Stimulated activated CD8-positive, alpha-beta memory T cell treated with anti-CD3 and anti-CD28 coated beads, Interleukin-2, amount 100 ng/mL, for 1 hour (primary cell): ENCODE data around the gene PARD3.

Source experiments
- DNase-seq, 2 donors: peaks; one replicate each; pipeline ENCODE4 v3.0.0-alpha.2; 2020; ENCODE audit warnings: low read depth in 2 of 2

The PARD3 gene

GRCh38 chr10:34499612-34500279, 315.4 kb downstream of the PARD3 start:
- no peak for DNase-seq

- no peak for DNase-seq
These were observed 316.3 kb downstream of the PARD3 start for GRCh38 chr10:34498821-34499220.

- no peak for DNase-seq
These were observed 319.2 kb downstream of the PARD3 start for GRCh38 chr10:34495938-34496337.

- DNase-seq: no peak
These were observed 321.1 kb downstream of the PARD3 start for GRCh38 chr10:34494012-34494411.

- no peak for DNase-seq
These were observed 323.0 kb downstream of the PARD3 start for GRCh38 chr10:34492081-34492480.

GRCh38 chr10:34491678-34492077, 323.4 kb downstream of the PARD3 start:
- DNase-seq: no peak

GRCh38 chr10:34489973-34490745, 324.9 kb downstream of the PARD3 start:
- DNase-seq: no peak

- DNase-seq: no peak
These were observed 325.7 kb downstream of the PARD3 start for GRCh38 chr10:34489411-34489810.

GRCh38 chr10:34488476-34489130, 326.5 kb downstream of the PARD3 start:
- no peak for DNase-seq

GRCh38 chr10:34486008-34486407, 329.1 kb downstream of the PARD3 start:
- DNase-seq: no peak

- DNase-seq: no peak
These were observed 330.9 kb downstream of the PARD3 start for GRCh38 chr10:34484164-34484563.

- DNase-seq: no peak
These were observed 334.8 kb downstream of the PARD3 start for GRCh38 chr10:34480345-34480744.

GRCh38 chr10:34479520-34480179, 335.4 kb downstream of the PARD3 start:
- DNase-seq: no peak

GRCh38 chr10:34477249-34477648, 337.8 kb downstream of the PARD3 start:
- no peak for DNase-seq

GRCh38 chr10:34476608-34477007, 338.5 kb downstream of the PARD3 start:
- DNase-seq: no peak

- DNase-seq: no peak
These were observed 339.3 kb downstream of the PARD3 start for GRCh38 chr10:34475786-34476185.

GRCh38 chr10:34475274-34475646, 339.8 kb downstream of the PARD3 start:
- DNase-seq: no peak

- no peak for DNase-seq
These were observed 340.4 kb downstream of the PARD3 start for GRCh38 chr10:34474555-34475273.

GRCh38 chr10:34474009-34474376, 341.1 kb downstream of the PARD3 start:
- no peak for DNase-seq

GRCh38 chr10:34473174-34474008, 341.7 kb downstream of the PARD3 start:
- no peak for DNase-seq

GRCh38 chr10:34470307-34470706, 344.8 kb downstream of the PARD3 start:
- DNase-seq: no peak
